CD14-positive monocyte (primary cell): ENCODE data around the gene STAM. TPM values are rescaled to one million over a fixed set of nuclear protein-coding genes. Genes with fewer than 3 reads are reported as not detected.

ENCODE experiments used
- DNase-seq, 3 donors: peaks; one replicate each; pipeline ENCODE4 v3.0.0-alpha.2; 2011 to 2022
- H2AFZ ChIP-seq: 2 replicates; pipeline ENCODE4 v1.6.0; 2012; ENCODE audit warnings: mild to moderate bottlenecking, low read depth, low read length, inconsistent platforms; ENCODE audit not compliant: insufficient read depth, poor library complexity, severe bottlenecking
- H3K27ac ChIP-seq, 2 donors: 1 replicate in 1 of 2; 2 replicates in 1 of 2; pipeline ENCODE4 v1.5.1; 2012 to 2013; ENCODE audit warnings: low read length in 2 of 2, control low read depth in 1 of 2, inconsistent platforms in 1 of 2, low read depth in 1 of 2, mild to moderate bottlenecking in 1 of 2
- H3K27me3 ChIP-seq, 2 donors: one replicate each; pipeline versions ENCODE4 v1.6.0 to v1.6.1; 2011 to 2013; ENCODE audit warnings: low read length in 2 of 2; ENCODE audit not compliant: control insufficient read depth in 2 of 2, insufficient read depth in 2 of 2
- H3K36me3 ChIP-seq, 2 donors: replicated peaks in 1 of 2; 1 replicate in 1 of 2; 2 replicates in 1 of 2; pipeline versions ENCODE4 v1.5.1 to v1.6.1; 2012 to 2013; ENCODE audit warnings: low read length in 2 of 2, control low read depth in 1 of 2, inconsistent platforms in 1 of 2, mild to moderate bottlenecking in 1 of 2; ENCODE audit not compliant: insufficient read depth in 2 of 2, control insufficient read depth in 1 of 2
- H3K4me1 ChIP-seq, 2 donors: 1 replicate in 1 of 2; 2 replicates in 1 of 2; pipeline versions ENCODE4 v1.5.1 to v1.6.1; 2012 to 2013; ENCODE audit warnings: low read length in 2 of 2, control low read depth in 1 of 2, inconsistent platforms in 1 of 2, mild to moderate bottlenecking in 1 of 2, moderate library complexity in 1 of 2; ENCODE audit not compliant: insufficient read depth in 2 of 2, control insufficient read depth in 1 of 2
- H3K4me2 ChIP-seq: replicated peaks from 2 replicates; pipeline ENCODE3; 2012; ENCODE audit warnings: low read length, moderate library complexity, mild to moderate bottlenecking; ENCODE audit not compliant: poor library complexity, severe bottlenecking; ENCODE audit errors: extremely low read depth
- H3K4me3 ChIP-seq, 3 experiments: fragments of 200-600 bp in 1 of 3; sonication (generic) in 1 of 3; replicated peaks in 1 of 3; 1 replicate in 2 of 3; 2 replicates in 1 of 3; pipeline ENCODE4 v1.5.1; 2011 to 2013; ENCODE audit warnings: low read length in 3 of 3, mild to moderate bottlenecking in 3 of 3, control low read depth in 2 of 3, low read depth in 2 of 3, inconsistent platforms in 1 of 3, moderate library complexity in 1 of 3
- H3K79me2 ChIP-seq: 2 replicates; pipeline ENCODE4 v1.6.0; 2012; ENCODE audit warnings: mild to moderate bottlenecking, control low read depth, inconsistent platforms, low read length, moderate library complexity; ENCODE audit not compliant: insufficient read depth
- H3K9ac ChIP-seq: 2 replicates; pipeline ENCODE4 v1.6.0; 2017; ENCODE audit warnings: low read length, mild to moderate bottlenecking; ENCODE audit not compliant: insufficient read depth, poor library complexity, severe bottlenecking
- H3K9me3 ChIP-seq, 2 donors: replicated peaks in 1 of 2; 1 replicate in 1 of 2; 2 replicates in 1 of 2; pipeline versions ENCODE4 v1.5.1 to v1.6.1; 2012 to 2013; ENCODE audit warnings: low read length in 2 of 2, control low read depth in 1 of 2; ENCODE audit not compliant: control insufficient read depth in 1 of 2, insufficient read depth in 1 of 2
- H4K20me1 ChIP-seq: 2 replicates; pipeline ENCODE4 v1.6.0; 2012; ENCODE audit warnings: mild to moderate bottlenecking, low read length, control low read depth, moderate library complexity; ENCODE audit not compliant: insufficient read depth
- H3K27ac Mint-ChIP-seq, 7 donors: one replicate each; pipeline ENCODE4 v1.8.0; 2020; ENCODE audit warnings: mild to moderate bottlenecking in 7 of 7, mixed read lengths in 7 of 7, moderate library complexity in 6 of 7, inconsistent platforms in 2 of 7
- H3K27me3 Mint-ChIP-seq, 3 donors: one replicate each; pipeline ENCODE4 v1.8.0; 2021 to 2022; ENCODE audit warnings: low read depth in 3 of 3, mild to moderate bottlenecking in 3 of 3, mixed read lengths in 3 of 3, moderate library complexity in 3 of 3, inconsistent platforms in 1 of 3
- H3K36me3 Mint-ChIP-seq, 2 donors: one replicate each; pipeline ENCODE4 v1.8.0; 2020; ENCODE audit warnings: mixed read lengths in 2 of 2, inconsistent platforms in 1 of 2, mild to moderate bottlenecking in 1 of 2
- H3K4me1 Mint-ChIP-seq: one replicate; pipeline ENCODE4 v1.8.0; 2020; ENCODE audit warnings: mild to moderate bottlenecking, mixed read lengths
- H3K4me3 Mint-ChIP-seq, 2 donors: one replicate each; pipeline ENCODE4 v1.8.0; 2020; ENCODE audit warnings: mild to moderate bottlenecking in 2 of 2, mixed read lengths in 2 of 2, moderate library complexity in 1 of 2
- H3K9me3 Mint-ChIP-seq, 7 donors: one replicate each; pipeline ENCODE4 v1.8.0; 2020 to 2022; ENCODE audit warnings: mixed read lengths in 7 of 7, mild to moderate bottlenecking in 6 of 7, moderate library complexity in 6 of 7, inconsistent platforms in 2 of 7
- WGBS: methylation state at CpG from one replicate; pipeline ENCODE4 v1.1.5; 2013; ENCODE audit warnings: missing lambda C conversion rate; ENCODE audit not compliant: insufficient coverage; 5-methylcytosine and 5-hydroxymethylcytosine counted together
- intact Hi-C, 2 donors: fragments of 100-400 bp; cut with micrococcal nuclease; formaldehyde crosslinking; loops; one replicate each; pipeline versions ENCODE4 v1.15.0 to v1.15.1; 2023
- polyA plus RNA-seq, 3 donors: library from polyadenylated mRNA; depleted of rRNA in 1 of 3; unstranded in 2 of 3; stranded (reverse) in 1 of 3; fragments of 300-500 nt in 2 of 3; fragments of >200 nt in 1 of 3; fragmentation: Illumina TruSeq in 2 of 3; gene quantifications; 1 replicate in 2 of 3; 2 replicates in 1 of 3; pipeline ENCODE4 v1.2.3, GENCODE V29; 2012 to 2021
- TF ChIP-seq, protein P1 (sequence below): fragments of 200-600 bp; IDR thresholded peaks from one replicate; pipeline ENCODE4 v1.8.0; 2022; ENCODE audit warnings: antibody characterized with exemption, mild to moderate bottlenecking

Gene STAM
- polyA plus RNA-seq, 3 donors = 5.5 to 16.4 (median 5.9) TPM

- Histone ChIP-seq H3K4me3 (no peak overlapping the region), H3K36me3 (no peaks in the 10 kb centered on the region), H3K27ac (no peak overlapping the region), H3K9me3 (no peaks in the 10 kb centered on the region), H3K9ac (no peak overlapping the region), H3K4me1 (peaks cover 2 to 7% of the 10 kb centered on the region in 2 donors), H3K27me3 (no peaks in the 10 kb centered on the region), H3K4me2 (no peak overlapping the region), H2AFZ (no peak overlapping the region), H3K79me2 (no peaks in the 10 kb centered on the region), H4K20me1 (no peaks in the 10 kb centered on the region)
- Mint-ChIP-seq H3K27ac (no peak overlapping the region), H3K9me3 (no peaks in the 10 kb centered on the region), H3K4me3 (no peak overlapping the region), H3K4me1 (peaks cover 16% of the 10 kb centered on the region), H3K27me3 (peaks cover 0 to 2% (median 2%) of the 10 kb centered on the region in 3 donors), H3K36me3 (no peaks in the 10 kb centered on the region)
- no peak for DNase-seq
- WGBS = 100% methylated on average over 3 of the region's 8 CpGs
- TF ChIP-seq, protein P1, sequence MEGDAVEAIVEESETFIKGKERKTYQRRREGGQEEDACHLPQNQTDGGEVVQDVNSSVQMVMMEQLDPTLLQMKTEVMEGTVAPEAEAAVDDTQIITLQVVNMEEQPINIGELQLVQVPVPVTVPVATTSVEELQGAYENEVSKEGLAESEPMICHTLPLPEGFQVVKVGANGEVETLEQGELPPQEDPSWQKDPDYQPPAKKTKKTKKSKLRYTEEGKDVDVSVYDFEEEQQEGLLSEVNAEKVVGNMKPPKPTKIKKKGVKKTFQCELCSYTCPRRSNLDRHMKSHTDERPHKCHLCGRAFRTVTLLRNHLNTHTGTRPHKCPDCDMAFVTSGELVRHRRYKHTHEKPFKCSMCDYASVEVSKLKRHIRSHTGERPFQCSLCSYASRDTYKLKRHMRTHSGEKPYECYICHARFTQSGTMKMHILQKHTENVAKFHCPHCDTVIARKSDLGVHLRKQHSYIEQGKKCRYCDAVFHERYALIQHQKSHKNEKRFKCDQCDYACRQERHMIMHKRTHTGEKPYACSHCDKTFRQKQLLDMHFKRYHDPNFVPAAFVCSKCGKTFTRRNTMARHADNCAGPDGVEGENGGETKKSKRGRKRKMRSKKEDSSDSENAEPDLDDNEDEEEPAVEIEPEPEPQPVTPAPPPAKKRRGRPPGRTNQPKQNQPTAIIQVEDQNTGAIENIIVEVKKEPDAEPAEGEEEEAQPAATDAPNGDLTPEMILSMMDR = no peak
- intact Hi-C loops = no loop called here
These were observed 105.9 kb downstream of the STAM start for GRCh38 chr10:17749890-17750289.

- Histone ChIP-seq H3K79me2 (no peaks in the 10 kb centered on the region), H3K27ac (no peak within 1 kb of the TSS), H3K4me3 (no peak within 1 kb of the TSS), H3K9ac (no peak within 1 kb of the TSS), H4K20me1 (no peaks in the 10 kb centered on the region), H3K9me3 (no peaks in the 10 kb centered on the region), H2AFZ (no peak within 1 kb of the TSS), H3K4me2 (no peak within 1 kb of the TSS), H3K4me1 (peaks cover 5 to 11% of the 10 kb centered on the region in 2 donors), H3K36me3 (no peaks in the 10 kb centered on the region), H3K27me3 (no peaks in the 10 kb centered on the region)
- no peak for DNase-seq
- Mint-ChIP-seq H3K4me1 (peaks cover 14% of the 10 kb centered on the region), H3K36me3 (no peaks in the 10 kb centered on the region), H3K9me3 (no peaks in the 10 kb centered on the region), H3K4me3 (no peak within 1 kb of the TSS), H3K27ac (peak within 1 kb of the TSS in 1 of 7 donors; percentile 30), H3K27me3 (peaks cover 0 to 2% (median 0%) of the 10 kb centered on the region in 3 donors)
- 79% methylated on average over 6 of the region's 9 CpGs for WGBS
- intact Hi-C loops = no loop called here
- TF ChIP-seq, protein P1 = no peak
These were observed 108.0 kb downstream of the STAM start, which contains the start of gene TMEM236 for GRCh38 chr10:17751781-17752445. Gene TMEM236, plus strand, starts transcription at chr10:17752201. Its CDS starts 95 bp downstream, at chr10:17752296.
